Neuronal stem cell (in vitro differentiated cells): ENCODE results near the gene MYO10.
A peak's percentile ranks its signal among the peaks of the same experiment; 100 is the strongest.

ENCODE experiments used
- DNase-seq: peaks from one replicate; pipeline ENCODE4 v3.0.0-alpha.2; 2013; ENCODE audit warnings: low spot score
- H2AFZ ChIP-seq: one replicate; pipeline ENCODE4 v1.6.1; 2013; ENCODE audit warnings: mild to moderate bottlenecking, low read length, inconsistent platforms
- H2AK5ac ChIP-seq: 2 replicates; pipeline ENCODE4 v1.6.1; 2013; ENCODE audit warnings: low read depth, mild to moderate bottlenecking, inconsistent platforms, low read length, moderate library complexity, mixed read lengths
- H2BK120ac ChIP-seq: 2 replicates; pipeline ENCODE4 v1.6.1; 2013; ENCODE audit warnings: low read depth, mild to moderate bottlenecking, inconsistent platforms, low read length, moderate library complexity, mixed read lengths
- H2BK12ac ChIP-seq: one replicate; pipeline ENCODE4 v1.6.1; 2013; ENCODE audit warnings: low read length, inconsistent platforms
- H2BK15ac ChIP-seq: 2 replicates; pipeline ENCODE4 v1.6.1; 2013; ENCODE audit warnings: mild to moderate bottlenecking, low read length, inconsistent platforms, mixed read lengths
- H2BK5ac ChIP-seq: one replicate; pipeline ENCODE4 v1.6.1; 2013; ENCODE audit warnings: inconsistent platforms, mild to moderate bottlenecking, low read length, moderate library complexity
- H3K14ac ChIP-seq: one replicate; pipeline ENCODE4 v1.6.1; 2013; ENCODE audit warnings: low read length, inconsistent platforms
- H3K18ac ChIP-seq: 2 replicates; pipeline ENCODE4 v1.6.1; 2013; ENCODE audit warnings: low read length, inconsistent platforms
- H3K23ac ChIP-seq: 2 replicates; pipeline ENCODE4 v1.6.1; 2013; ENCODE audit warnings: low read depth, mild to moderate bottlenecking, mixed read lengths, low read length, inconsistent platforms; ENCODE audit not compliant: poor library complexity
- H3K27ac ChIP-seq: replicated peaks from 3 replicates; pipeline ENCODE4 v1.5.1; 2013; ENCODE audit warnings: low read length, inconsistent platforms
- H3K27me3 ChIP-seq, 3 experiments: 2 replicates each; pipeline ENCODE4 v1.6.1; 2013; ENCODE audit warnings: low read length in 3 of 3, mild to moderate bottlenecking in 2 of 3, inconsistent platforms in 1 of 3, low read depth in 1 of 3, mixed read lengths in 1 of 3, moderate library complexity in 1 of 3; ENCODE audit not compliant: control insufficient read depth in 3 of 3, insufficient read depth in 3 of 3
- H3K36me3 ChIP-seq, 2 donors: replicated peaks in 1 of 2; 2 replicates each; pipeline ENCODE4 v1.6.1; 2013; ENCODE audit warnings: low read length in 2 of 2; ENCODE audit not compliant: control insufficient read depth in 2 of 2, insufficient read depth in 2 of 2
- H3K4ac ChIP-seq: 2 replicates; pipeline ENCODE4 v1.6.1; 2013; ENCODE audit warnings: inconsistent platforms, mild to moderate bottlenecking, low read length, moderate library complexity
- H3K4me1 ChIP-seq, 2 donors: 1 replicate in 1 of 2; 2 replicates in 1 of 2; pipeline ENCODE4 v1.6.1; 2013; ENCODE audit warnings: low read length in 2 of 2, low read depth in 1 of 2; ENCODE audit not compliant: control insufficient read depth in 2 of 2, insufficient read depth in 1 of 2
- H3K4me2 ChIP-seq: one replicate; pipeline ENCODE4 v1.6.1; 2013; ENCODE audit warnings: mild to moderate bottlenecking, low read length, inconsistent platforms; ENCODE audit not compliant: insufficient read depth, poor library complexity, severe bottlenecking
- H3K4me3 ChIP-seq, 2 donors: 2 replicates each; pipeline ENCODE4 v1.5.1; 2013; ENCODE audit warnings: low read length in 2 of 2, mild to moderate bottlenecking in 2 of 2, inconsistent platforms in 1 of 2, moderate library complexity in 1 of 2
- H3K79me1 ChIP-seq: one replicate; pipeline ENCODE4 v1.6.1; 2013; ENCODE audit warnings: low read depth, mild to moderate bottlenecking, inconsistent platforms, low read length, moderate library complexity
- H3K9ac ChIP-seq: one replicate; pipeline ENCODE4 v1.6.1; 2013; ENCODE audit warnings: mild to moderate bottlenecking, low read depth, low read length, inconsistent platforms; ENCODE audit not compliant: poor library complexity
- H3K9me3 ChIP-seq, 2 donors: replicated peaks in 1 of 2; 2 replicates each; pipeline versions ENCODE3 to v1.6.1; 2013; ENCODE audit warnings: low read length in 2 of 2, mild to moderate bottlenecking in 2 of 2, inconsistent platforms in 1 of 2, low read depth in 1 of 2, mixed read lengths in 1 of 2, moderate library complexity in 1 of 2; ENCODE audit not compliant: control insufficient read depth in 2 of 2, insufficient read depth in 1 of 2
- H4K8ac ChIP-seq: one replicate; pipeline ENCODE4 v1.6.1; 2013; ENCODE audit warnings: low read depth, mild to moderate bottlenecking, inconsistent platforms, low read length, moderate library complexity
- H4K91ac ChIP-seq: one replicate; pipeline ENCODE4 v1.6.1; 2013; ENCODE audit warnings: low read length, low read depth, mild to moderate bottlenecking, inconsistent platforms; ENCODE audit not compliant: poor library complexity
- WGBS, 2 donors: extraction: QIAGEN DNeasy Blood & Tissue Kit; methylation state at CpG; one replicate each; pipeline ENCODE4 v1.1.7; 2013; ENCODE audit warnings: missing lambda C conversion rate in 2 of 2, mixed read lengths in 1 of 2; ENCODE audit not compliant: insufficient read length in 2 of 2, insufficient replicate concordance in 1 of 2; ENCODE audit errors: extremely low coverage in 2 of 2; 5-methylcytosine and 5-hydroxymethylcytosine counted together

Gene MYO10

GRCh38 chr5:16855485-16855884 is 80.6 kb downstream of the MYO10 start:
- no peak overlapping the region for H2AFZ ChIP-seq
- H3K14ac ChIP-seq: no peak overlapping the region
- peak overlapping the region; percentile 40 for H3K27ac ChIP-seq
- no peak overlapping the region for H2AK5ac ChIP-seq
- peaks cover 25 to 26% of the 10 kb centered on the region in 2 donors for H3K4me1 ChIP-seq
- H2BK15ac ChIP-seq: no peak overlapping the region
- no peak overlapping the region for H4K8ac ChIP-seq
- no peak overlapping the region for H2BK5ac ChIP-seq
- no peak overlapping the region for H3K9ac ChIP-seq
- H3K36me3 ChIP-seq: peaks cover 0 to 2% of the 10 kb centered on the region in 2 donors
- WGBS, 2 donors: no CpG with 5 or more reads among the region's 5 CpGs
- no peak overlapping the region for H3K4me2 ChIP-seq
- peaks cover 2 to 5% of the 10 kb centered on the region in 2 donors for H3K9me3 ChIP-seq
- H3K4me3 ChIP-seq: no peak overlapping the region
- H4K91ac ChIP-seq: no peak overlapping the region
- H3K79me1 ChIP-seq: no peaks in the 10 kb centered on the region
- H3K18ac ChIP-seq: no peak overlapping the region
- no peaks in the 10 kb centered on the region for H3K27me3 ChIP-seq
- H3K4ac ChIP-seq: no peak overlapping the region
- H2BK120ac ChIP-seq: no peak overlapping the region
- no peak overlapping the region for H2BK12ac ChIP-seq
- peak; percentile 54 for DNase-seq
- H3K23ac ChIP-seq: no peak overlapping the region

- H3K36me3 ChIP-seq: peaks cover 0 to 2% of the 10 kb centered on the region in 2 donors
- no peak overlapping the region for H3K9ac ChIP-seq
- WGBS, 2 donors: no CpG with 5 or more reads among the region's 2 CpGs
- H2BK120ac ChIP-seq: no peak overlapping the region
- peaks cover 2 to 5% of the 10 kb centered on the region in 2 donors for H3K9me3 ChIP-seq
- H3K4ac ChIP-seq: no peak overlapping the region
- no peak overlapping the region for H2BK15ac ChIP-seq
- H3K4me1 ChIP-seq: peaks cover 26 to 28% of the 10 kb centered on the region in 2 donors
- H3K79me1 ChIP-seq: no peaks in the 10 kb centered on the region
- no peak overlapping the region for H4K8ac ChIP-seq
- no peak overlapping the region for H2BK12ac ChIP-seq
- no peak overlapping the region for H2AFZ ChIP-seq
- H3K27ac ChIP-seq: no peak overlapping the region
- H3K4me2 ChIP-seq: no peak overlapping the region
- no peak for DNase-seq
- no peak overlapping the region for H3K23ac ChIP-seq
- no peak overlapping the region for H2AK5ac ChIP-seq
- H3K14ac ChIP-seq: no peak overlapping the region
- H4K91ac ChIP-seq: no peak overlapping the region
- H3K18ac ChIP-seq: no peak overlapping the region
- H3K4me3 ChIP-seq: no peak overlapping the region
- H3K27me3 ChIP-seq: no peaks in the 10 kb centered on the region
- H2BK5ac ChIP-seq: no peak overlapping the region
Observed at GRCh38 chr5:16854351-16854750, 81.7 kb downstream of the MYO10 start.

GRCh38 chr5:16853518-16853917 is 82.6 kb downstream of the MYO10 start:
- Histone ChIP-seq H2BK15ac (no peak overlapping the region), H3K36me3 (no peaks in the 10 kb centered on the region), H4K8ac (no peak overlapping the region), H2BK12ac (no peak overlapping the region), H3K27me3 (no peaks in the 10 kb centered on the region), H3K27ac (no peak overlapping the region), H4K91ac (no peak overlapping the region), H3K14ac (no peak overlapping the region), H3K9me3 (no peaks in the 10 kb centered on the region), H3K9ac (no peak overlapping the region), H2BK120ac (no peak overlapping the region), H2BK5ac (no peak overlapping the region), H2AFZ (no peak overlapping the region), H3K4me1 (peaks cover 26 to 28% of the 10 kb centered on the region in 2 donors), H3K4me3 (no peak overlapping the region), H2AK5ac (no peak overlapping the region), H3K23ac (no peak overlapping the region), H3K4me2 (no peak overlapping the region), H3K18ac (no peak overlapping the region), H3K4ac (no peak overlapping the region), H3K79me1 (no peaks in the 10 kb centered on the region)
- no peak for DNase-seq
- no CpG with 5 or more reads among the region's 4 CpGs for WGBS, 2 donors

- Histone ChIP-seq H2BK5ac (no peak overlapping the region), H3K4me3 (no peak overlapping the region), H2BK15ac (no peak overlapping the region), H3K14ac (no peak overlapping the region), H2BK12ac (no peak overlapping the region), H3K9ac (no peak overlapping the region), H3K18ac (no peak overlapping the region), H2BK120ac (no peak overlapping the region), H4K91ac (no peak overlapping the region), H3K4me1 (peaks cover 19 to 27% of the 10 kb centered on the region in 2 donors), H3K4ac (no peak overlapping the region), H2AK5ac (no peak overlapping the region), H3K23ac (no peak overlapping the region), H3K27me3 (no peaks in the 10 kb centered on the region), H3K4me2 (no peak overlapping the region), H3K9me3 (no peaks in the 10 kb centered on the region), H4K8ac (no peak overlapping the region), H3K79me1 (no peaks in the 10 kb centered on the region), H3K27ac (peak overlapping the region; percentile 36), H3K36me3 (no peaks in the 10 kb centered on the region), H2AFZ (no peak overlapping the region)
- no CpG with 5 or more reads among the region's 7 CpGs for WGBS, 2 donors
- DNase-seq: no peak
Observed at GRCh38 chr5:16852251-16853005, 83.7 kb downstream of the MYO10 start.
